Posterior vena cava (tissue), 2 donors: ENCODE measurements around the gene BORA. TPM values are rescaled to one million over a fixed set of nuclear protein-coding genes. Genes with fewer than 3 reads are reported as not detected.
"Not testable (repeated sequence)": the region's sequence is repeated elsewhere in the genome, so short reads cannot be mapped to it uniquely, and the experiment has no call there.

Experiments
- DNase-seq: peaks from one replicate; pipeline ENCODE4 v3.0.0-alpha.2; 2020; ENCODE audit warnings: low spot score
- intact Hi-C, 2 donors: fragments of 100-400 bp; cut with DNase I; formaldehyde crosslinking; loops; one replicate each; pipeline versions ENCODE4 v1.14.1 to v1.14.2; 2022 to 2023
- long read RNA-seq, 2 donors: library from polyadenylated mRNA; unstranded; transcript quantifications; one replicate each; pipeline ENCODE4 v2.0.0, GENCODE V29; 2020 to 2021
- total RNA-seq, 2 donors: library from RNA; stranded (reverse); fragmentation: NEBNext Ultra II Directional; extraction: Animal tissue kit (Norgen Biotek cat#: 25700); gene quantifications; one replicate each; pipeline ENCODE4 v1.2.1, GENCODE V29; 2021
- donor health status: DM: yes; HTN: yes; CAD: no.
- donor health status: DM: yes; HTN: yes; CAD: no.

The BORA gene
- 1 to 10 TPM; 1.8 to 2.2 TPM for total RNA-seq
- long read RNA-seq, donor 1: 0 reads
- long read RNA-seq, donor 2, partial matches to known transcripts: 0 of 2 reads
- long read RNA-seq, donor 2, other reads (novel, unspliced or antisense): 1 of 2 reads

DNA sequence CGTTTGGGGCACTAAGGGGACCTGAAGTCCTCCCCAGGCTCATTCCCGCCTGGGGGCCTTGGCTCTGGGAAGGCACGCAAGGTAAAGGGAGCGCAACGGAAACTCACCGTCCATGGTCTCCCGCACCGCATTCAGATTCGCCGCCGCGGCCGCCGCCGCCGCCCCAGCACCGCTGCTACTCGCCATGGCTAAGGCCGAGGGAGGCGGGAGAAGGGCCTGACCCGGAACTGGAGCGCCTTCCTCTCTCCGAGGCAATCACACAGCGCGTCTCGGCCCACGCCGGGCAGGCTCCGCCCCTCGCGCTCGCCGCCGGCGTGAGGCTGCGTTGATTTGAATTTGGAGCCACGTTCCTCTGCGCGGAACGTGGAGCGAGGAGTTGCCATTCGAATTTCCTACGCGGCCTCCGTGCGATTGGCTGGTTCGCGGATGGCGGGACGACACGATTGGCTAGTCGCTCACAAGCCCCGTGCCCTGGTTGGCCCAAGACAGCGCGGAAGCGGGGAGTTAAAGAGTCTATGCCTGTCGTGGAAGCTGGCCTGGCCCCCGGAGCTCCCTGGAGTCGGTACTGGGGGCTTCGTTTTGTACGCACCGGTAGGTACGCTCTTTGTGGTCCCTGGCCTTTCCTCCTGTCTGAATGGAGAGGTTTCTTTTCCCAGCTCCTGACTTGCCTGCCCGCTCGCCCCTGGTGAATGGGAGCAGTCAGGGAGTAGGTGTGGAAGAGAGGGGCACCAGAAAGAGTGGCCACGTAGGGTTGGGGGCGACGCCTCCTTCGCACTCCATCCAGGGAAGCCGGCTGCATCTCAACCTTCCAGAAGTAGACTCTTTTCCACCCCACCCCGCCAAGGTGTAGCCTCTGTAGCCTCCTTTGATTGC, at the start of gene BORA, which contains the start of gene MZT1:
BORA (plus strand) TSS at position 507 of the 873 bp plus-strand sequence. CDS start 1,018 bp downstream, outside the sequence.
MZT1 (minus strand) TSS at position 213 of the 873 bp plus-strand sequence; CDS start at position 186, 27 bp downstream.
- intact Hi-C loops: loop anchor here in 1 of 2 donors (5.0 kb wide), 1 partner anchor 205 kb away; no protein-coding TSS in a partner anchor
- DNase-seq: peak; percentile 98

DNA sequence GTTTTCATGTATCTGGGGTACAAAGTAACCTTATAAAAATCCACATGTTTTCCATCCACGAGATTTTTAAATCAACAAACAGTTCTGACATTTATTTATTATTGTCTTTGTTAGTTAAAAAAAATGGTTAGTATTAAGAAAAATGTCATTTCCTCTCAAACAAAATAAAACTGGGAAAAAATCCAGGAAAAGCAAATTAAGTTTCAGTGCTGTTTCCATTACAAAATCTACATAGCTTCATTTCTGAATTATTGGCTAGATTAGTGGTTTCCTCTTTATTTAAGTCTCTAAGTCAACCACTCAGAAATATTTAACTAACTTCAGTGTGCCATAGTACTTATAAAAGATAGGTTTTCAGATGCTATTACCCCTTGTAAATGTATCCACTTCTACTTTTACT, 49.4 kb upstream of the BORA start:
- no peak for DNase-seq

DNA sequence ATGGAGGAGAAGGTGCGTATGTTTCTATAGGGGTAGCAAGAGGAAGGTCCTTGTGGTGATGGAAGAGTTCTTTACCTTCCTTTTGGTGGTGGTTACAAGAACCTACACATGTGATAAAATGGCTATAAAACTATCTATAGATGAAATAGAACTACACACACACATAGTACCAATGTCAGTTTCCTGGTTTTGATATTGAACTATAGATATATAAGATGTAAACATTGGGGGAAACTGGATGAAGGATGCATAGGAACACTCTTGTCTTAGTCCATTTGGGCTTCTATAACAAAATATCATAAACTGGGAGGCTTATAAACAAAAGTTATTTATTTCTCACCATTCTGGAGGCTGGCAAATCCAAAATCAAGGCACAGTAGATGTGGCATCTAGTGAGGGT, 47.4 kb upstream of the BORA start:
- intact Hi-C loops: no loop called here
- no peak for DNase-seq

More for the DNA sequence above, 49.4 kb upstream of the BORA start:
- intact Hi-C loops: no loop called here

DNA sequence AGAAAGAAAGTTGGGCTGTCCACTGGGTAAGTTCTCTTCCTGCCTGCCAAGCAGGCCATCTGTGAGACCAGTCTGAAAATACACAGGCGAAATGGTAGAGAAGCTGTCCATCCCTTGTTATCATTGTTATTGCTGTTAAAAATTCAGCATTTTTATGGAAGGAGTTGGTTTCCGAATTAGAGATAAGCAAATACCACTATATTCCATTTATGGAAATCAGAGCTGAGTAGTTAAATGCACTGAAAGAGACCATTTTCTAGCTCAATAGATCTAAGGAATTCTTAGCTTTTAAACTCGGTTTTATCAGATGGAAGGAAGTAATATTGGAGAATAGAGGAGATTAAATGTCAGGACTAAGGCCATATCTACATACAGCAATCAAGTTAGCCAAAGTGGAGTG, 41.0 kb upstream of the BORA start:
- DNase-seq: no peak
- intact Hi-C loops: no loop called here

DNA sequence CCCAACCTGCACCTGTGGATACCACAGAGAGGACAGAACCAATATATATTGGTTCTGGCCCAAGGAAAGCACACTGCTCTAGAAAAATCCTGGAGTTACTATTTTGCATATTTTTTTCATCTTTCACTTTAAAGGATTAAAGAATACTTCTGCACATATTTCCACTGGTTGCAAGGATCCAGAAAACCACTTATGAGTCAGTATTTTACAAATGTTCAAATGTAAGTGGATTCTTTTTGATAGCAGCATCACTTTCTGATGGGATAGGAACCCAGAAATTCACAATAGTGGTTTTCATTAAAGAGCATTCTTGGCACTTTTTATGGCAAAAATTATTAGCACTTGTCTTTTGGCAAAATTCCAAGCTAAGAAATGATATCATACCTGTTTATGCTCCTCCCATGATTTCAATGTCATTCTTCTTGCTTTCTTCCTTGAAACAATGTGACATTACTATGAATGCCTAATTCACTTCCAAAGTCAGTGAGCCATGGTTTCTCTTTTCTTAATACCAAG, 38.5 kb upstream of the BORA start:
- intact Hi-C loops: no loop called here
- DNase-seq: no peak

DNA sequence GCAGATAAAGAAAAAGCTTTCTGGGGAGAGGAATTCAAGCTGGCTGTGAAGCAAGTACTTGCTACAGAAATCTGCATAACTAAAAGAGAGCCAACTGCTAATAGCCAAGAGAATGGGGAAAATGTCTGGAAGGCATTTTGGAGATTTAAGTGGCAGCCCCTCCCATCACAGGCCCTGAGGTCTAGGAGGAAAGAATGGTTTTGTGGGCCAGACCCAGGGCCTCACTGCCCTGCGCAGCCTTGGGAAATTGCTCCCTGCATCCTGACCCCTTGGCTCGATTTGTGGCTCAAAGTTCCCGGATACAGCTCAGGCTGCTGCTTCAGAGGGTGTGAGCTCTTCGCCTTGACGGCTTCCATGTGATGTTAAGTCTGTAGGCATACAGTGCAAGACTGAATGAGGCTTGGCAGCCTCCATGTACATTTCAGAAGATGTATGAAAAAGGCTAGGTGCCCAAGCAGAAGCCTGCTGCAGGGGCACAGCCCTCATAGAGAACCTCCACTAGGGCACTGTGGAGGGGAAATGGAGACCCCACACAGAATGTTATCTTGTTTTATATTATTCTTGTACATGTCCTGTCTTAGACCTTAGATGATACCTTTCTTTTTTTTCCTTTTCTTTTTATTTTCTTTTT, 34.7 kb upstream of the BORA start:
- intact Hi-C loops: no loop called here
- DNase-seq: no peak

DNA sequence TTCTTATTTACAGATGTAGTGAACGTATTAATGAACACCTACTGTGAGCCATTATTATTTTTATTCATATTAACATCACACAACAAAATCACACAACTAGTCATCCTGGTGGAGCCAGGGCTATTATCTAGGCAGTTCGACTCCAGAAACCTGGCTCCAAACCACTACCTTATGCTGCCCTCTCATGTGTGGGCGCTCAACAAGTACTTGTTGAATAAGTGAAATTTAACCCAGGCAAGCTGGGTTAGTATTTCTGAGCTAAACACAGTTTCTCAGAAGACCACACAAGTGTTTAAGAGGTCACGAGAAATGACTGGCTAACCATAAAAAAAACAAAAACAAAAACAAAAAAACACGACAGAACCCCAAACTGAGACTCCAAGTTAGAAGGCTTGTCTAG, 33.9 kb upstream of the BORA start:
- intact Hi-C loops: no loop called here
- no peak for DNase-seq

DNA sequence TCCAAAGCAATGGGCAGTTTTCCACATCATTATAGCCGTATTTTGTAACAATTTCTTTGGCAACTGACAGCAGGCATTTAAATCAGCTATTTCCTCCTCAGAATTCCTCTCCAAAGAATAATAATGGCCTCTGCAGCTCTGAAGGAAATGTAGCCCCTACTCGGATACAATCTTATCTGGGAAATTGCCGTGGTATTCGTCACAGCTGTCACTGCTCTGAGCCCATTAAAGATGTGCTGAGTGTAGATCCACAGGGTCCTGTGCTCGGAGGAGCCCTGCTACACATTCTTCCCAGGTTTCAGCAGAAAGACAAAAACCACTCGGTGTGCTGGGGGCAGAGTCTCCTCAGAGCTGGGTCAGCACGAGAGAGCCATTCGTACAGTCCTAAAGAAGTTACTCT, 33.4 kb upstream of the BORA start:
- DNase-seq: no peak
- intact Hi-C loops: no loop called here

DNA sequence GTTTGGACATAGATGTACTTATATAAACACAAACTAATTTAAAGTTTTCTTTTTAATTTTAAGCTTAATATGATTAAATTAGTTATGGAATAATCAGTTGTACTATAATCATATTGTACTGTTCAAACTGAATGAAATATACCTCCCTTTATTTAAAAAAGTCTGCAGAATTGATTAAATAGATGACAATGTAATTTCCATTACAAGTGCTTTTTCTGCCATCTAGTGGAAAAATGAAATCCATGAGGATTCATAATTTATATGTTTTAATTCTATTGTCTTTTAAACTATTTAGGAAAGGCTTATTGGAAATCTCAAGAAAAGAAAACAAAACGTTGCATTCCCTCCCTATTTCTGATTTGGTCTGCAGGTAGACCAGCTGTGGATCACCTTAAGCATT, 31.1 kb upstream of the BORA start:
- intact Hi-C loops: no loop called here
- DNase-seq: no peak

DNA sequence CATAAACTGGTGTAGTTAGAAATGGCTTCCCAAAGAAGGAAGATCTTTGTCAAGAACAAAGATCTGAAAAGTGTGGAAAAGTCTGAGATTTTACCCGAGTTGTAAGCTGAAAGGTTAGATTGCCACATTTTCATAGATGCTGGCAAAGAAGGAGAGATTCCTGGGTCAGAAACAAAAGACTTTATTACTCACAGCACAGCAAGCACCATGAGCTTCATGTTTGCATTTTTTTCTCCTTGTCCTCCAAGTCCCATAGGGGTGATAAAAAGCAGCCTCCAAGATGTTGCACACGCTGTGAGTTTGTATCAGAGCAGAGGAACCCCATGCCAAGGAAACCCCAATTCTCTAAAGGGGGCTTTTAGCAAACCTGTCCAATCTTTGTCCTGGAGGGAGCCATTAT, 29.6 kb upstream of the BORA start:
- intact Hi-C loops: no loop called here

DNA sequence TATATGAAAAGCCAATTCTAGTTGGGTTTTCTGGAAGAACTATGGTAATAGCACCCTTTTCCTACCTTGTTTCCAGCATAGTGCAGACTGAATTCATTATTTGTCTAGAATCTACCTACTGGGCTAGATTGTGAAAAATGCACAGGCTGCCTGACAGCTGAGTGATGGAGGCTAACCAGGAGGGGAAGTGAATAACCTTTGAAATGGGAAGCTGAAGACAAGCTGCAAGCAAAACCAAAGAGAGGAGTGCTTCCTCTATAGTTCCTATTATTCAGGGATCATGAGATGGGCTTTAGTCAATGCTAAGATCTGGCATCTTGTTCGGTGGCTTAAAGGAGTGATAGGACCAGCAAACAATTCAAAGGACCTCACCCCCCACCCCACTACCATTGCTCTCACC, 27.2 kb upstream of the BORA start:
- intact Hi-C loops: no loop called here
- no peak for DNase-seq

More for the DNA sequence above, 29.6 kb upstream of the BORA start:
- DNase-seq: no peak

DNA sequence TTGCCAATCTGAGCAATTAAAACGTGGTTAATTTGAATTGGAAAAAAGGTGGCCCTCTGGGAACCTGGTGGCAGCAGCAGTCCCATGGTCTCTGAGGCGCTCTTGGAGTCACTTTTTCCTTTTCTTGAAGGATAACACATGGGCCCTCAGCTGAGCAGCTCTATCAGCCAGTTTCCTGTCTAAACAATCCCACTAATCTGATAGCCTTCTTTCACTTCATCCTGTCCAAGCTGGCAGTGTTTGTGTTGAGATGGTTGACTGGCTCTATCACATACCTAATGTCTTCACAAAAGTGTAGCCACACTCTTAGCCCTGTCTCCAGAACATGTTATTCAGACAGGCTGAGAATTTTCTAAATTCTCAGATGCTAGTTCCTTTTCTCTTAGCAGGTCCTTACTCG, 10.9 kb upstream of the BORA start:
- DNase-seq: no peak
- intact Hi-C loops: no loop called here

DNA sequence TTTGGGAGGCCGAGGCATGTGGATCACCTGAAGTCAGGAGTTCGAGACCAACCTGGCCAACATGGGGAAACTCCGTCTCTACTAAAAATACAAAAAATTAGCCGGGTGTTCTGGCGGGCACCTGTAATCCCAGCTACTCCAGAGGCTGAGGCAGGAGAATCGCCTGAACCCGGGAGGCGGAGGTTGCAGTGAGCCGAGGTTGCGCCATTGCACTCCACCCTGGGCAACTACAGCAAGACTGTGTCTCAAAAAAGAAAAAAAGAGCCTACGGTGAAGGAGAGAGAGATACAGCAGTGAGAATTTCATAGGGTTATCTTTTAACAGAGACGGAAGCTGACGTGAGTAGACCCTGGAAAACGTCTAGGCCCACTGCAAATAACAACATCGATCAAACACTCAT, 1.5 kb upstream of the BORA start:
- intact Hi-C loops: loop anchor here in 1 of 2 donors (5.0 kb wide), 1 partner anchor 206 kb away; no protein-coding TSS in a partner anchor
- not testable (repeated sequence) for DNase-seq

DNA sequence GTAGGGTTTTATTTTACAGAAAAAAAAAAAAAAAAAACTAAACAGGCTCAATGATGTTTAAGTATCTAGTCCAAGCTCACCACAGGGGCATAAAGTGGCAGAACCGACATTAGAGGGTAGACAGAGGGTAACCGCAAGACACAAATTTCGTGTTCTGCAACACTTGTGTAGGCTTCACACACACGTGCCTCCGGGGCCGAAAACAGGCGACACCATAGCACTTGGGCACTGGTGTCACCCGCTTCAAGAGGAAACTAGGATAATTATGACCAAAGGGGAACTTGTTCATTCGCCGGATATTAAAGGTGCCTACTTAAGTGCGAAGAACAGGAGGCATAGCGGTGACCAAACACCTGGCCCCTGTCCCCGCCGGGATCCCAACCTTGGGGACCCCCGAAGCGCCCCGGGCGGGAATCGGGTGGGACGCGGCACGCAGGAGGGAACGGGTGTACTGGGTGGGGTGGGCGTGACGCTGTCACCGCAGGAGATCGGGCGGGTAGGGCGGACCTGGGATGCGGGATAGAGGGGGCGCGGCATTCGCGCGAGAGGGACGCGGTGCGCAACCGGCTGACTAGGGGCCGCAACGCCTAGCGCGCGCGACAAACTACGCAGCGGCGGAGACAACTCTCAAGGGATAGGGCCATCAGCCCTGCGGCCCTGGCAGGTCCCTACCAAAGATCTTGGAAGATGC, 852 bp upstream of the BORA start:
- intact Hi-C loops: loop anchor here in 1 of 2 donors (5.0 kb wide), 1 partner anchor 205 kb away; no protein-coding TSS in a partner anchor
- DNase-seq: peak; percentile 84

DNA sequence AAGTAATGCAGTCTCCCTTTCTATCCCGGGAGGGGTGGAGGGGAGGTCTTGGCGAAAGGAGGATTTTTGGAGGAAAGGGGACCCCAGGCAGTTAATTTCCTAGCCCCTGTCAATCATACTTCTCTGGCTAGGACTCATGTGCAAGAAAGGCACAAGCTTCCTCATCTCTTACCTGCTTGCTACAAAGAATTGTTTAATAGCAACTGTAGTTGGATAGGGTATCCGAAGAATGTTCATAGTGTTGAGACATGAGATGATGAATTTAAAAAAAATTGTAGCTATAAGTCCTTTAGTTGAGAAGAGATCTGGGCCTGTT, 525 bp downstream of the BORA start:
- intact Hi-C loops: loop anchor here in 1 of 2 donors (5.0 kb wide), 1 partner anchor 204 kb away; no protein-coding TSS in a partner anchor
- no peak for DNase-seq

DNA sequence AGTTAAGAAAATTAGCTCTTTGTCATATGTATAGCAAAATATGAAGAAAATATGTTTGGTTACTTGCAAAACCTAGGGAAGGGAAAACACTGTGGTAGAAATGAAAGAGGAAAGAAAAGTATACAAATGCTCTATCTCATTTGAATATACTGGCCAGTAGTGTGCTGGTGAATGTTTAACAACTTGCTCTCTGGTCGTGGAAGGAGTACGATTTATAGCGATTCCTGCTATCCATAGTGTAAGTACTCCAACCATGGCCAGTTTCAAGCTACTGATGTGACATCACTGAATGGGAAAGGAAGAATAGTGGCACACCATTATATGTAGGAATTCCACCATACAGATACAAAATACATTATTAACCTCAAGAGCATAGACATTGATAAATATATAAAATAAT, 9.3 kb downstream of the BORA start:
- DNase-seq: no peak
- intact Hi-C loops: no loop called here

DNA sequence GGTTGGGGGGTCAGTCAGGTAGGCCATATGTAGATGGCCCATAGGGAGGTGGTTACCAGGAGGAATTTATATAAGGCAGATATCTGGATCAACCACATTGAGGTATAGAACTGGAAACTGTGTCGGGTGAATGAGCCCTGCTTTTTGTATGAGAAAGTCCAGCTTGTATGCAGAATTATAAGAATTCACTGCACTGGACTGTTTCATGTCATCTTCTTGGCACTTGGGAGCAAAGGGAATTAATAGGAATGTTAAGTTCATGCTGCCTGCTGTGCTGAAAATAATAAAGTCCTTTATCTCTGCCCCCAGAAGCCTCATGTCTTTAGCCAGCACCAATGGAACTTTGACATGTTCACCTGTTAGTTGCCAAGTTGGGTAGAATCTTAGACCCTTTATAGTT, 12.3 kb downstream of the BORA start:
- intact Hi-C loops: no loop called here
- DNase-seq: no peak

DNA sequence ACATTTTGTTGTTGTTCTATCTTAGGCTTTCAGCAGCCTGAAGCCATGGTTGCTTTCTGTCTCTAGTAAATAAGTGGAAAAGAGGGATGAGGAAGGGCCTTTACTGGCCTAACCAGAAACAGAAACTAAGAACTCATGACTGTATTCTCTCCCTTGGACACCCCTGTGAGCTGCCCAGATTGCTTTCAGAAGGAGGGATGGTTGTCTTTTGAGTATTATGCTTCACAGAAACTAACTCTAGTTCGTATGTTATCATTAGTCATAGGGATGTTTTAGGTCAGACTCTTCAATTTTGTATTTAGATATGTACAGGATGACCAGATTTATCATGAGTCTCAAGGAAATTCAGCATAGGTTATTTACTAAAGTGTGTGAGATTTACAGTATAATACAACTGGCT, 17.5 kb downstream of the BORA start:
- no peak for DNase-seq
- intact Hi-C loops: no loop called here

DNA sequence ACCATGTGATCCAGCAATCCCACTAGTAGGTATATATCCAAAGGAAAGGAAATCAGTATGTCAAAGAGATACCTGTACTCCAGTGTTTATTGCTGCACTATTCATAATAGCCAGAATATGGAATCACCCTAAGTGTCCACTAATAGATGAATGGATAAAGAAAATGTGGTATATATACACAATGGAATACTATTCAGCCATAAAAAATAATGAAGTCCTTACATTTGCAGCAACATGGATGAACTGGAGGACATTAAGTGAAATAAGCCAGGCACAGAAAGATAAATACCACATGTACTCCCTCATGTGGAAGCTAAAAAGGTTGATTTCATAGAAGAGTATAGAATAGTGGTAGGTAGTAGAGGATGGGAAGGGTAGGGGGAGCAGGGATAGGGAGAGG, 23.5 kb downstream of the BORA start:
- no peak for DNase-seq
- intact Hi-C loops: no loop called here

DNA sequence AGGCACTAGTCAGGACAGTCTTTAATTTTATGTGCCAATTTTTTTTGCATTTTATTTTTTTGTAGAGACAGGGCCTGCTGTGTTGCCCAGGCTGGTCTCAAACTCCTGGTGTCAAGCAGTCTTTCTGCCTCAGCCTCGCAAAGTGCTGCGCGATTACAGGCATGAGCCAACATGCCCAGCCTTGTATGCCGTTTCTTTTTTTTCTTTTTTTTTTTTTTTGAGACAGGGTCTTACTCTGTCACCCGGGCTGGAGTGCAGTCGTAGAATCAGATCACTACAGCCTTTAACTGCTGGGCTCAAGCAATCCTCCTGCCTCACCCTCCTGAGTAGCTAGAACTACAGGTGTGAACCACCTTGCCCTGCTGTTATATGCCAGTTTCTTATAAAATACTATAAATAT, 26.4 kb downstream of the BORA start:
- no peak for DNase-seq
- intact Hi-C loops: no loop called here
